K562 (cell line): Measurements from ENCODE around the gene TXN2. TPM values are rescaled to one million over a fixed set of nuclear protein-coding genes. Genes with fewer than 3 reads are reported as not detected.

Experiments
- BHLHE40 ChIP-seq: IDR thresholded peaks from 2 replicates; pipeline ENCODE4 v1.6.1; 2011; ENCODE audit warnings: low read length, improper control_type of control experiment
- CC2D1A ChIP-seq: fragments of 450-650 bp; IDR thresholded peaks from 2 replicates; pipeline ENCODE4 v1.6.1; 2017; ENCODE audit warnings: mild to moderate bottlenecking
- ESRRA ChIP-seq: fragments of 450-650 bp; IDR thresholded peaks from 2 replicates; pipeline ENCODE4 v1.6.1; 2014; ENCODE audit warnings: low read depth, mild to moderate bottlenecking, moderate library complexity, borderline replicate concordance
- ETV5 ChIP-seq: sonication (generic); formaldehyde crosslinking; IDR thresholded peaks from 2 replicates; pipeline ENCODE4 v1.4.0; 2020; ENCODE audit warnings: low read depth, mild to moderate bottlenecking, missing genetic modification reagents
- FOSL1 ChIP-seq: fragments of 200-800 bp; sonication (Bioruptor generic); conservative IDR thresholded peaks from 2 replicates; pipeline ENCODE4 v1.6.1; 2016; ENCODE audit warnings: missing genetic modification characterization, missing compliant biosample characterization
- FOXM1 ChIP-seq, 2 experiments: fragments of 450-650 bp in 1 of 2; sonication (generic) in 1 of 2; formaldehyde crosslinking in 1 of 2; IDR thresholded peaks; 2 replicates each; pipeline versions ENCODE4 v1.6.1 to v1.9.0; 2017 to 2022; ENCODE audit warnings: low read depth in 2 of 2, mild to moderate bottlenecking in 2 of 2, missing genetic modification reagents in 1 of 2, moderate library complexity in 1 of 2
- FOXO4 ChIP-seq: fragments of 450-650 bp; formaldehyde crosslinking; IDR thresholded peaks from 2 replicates; pipeline ENCODE4 v1.4.0; 2020; ENCODE audit warnings: mild to moderate bottlenecking, moderate library complexity
- FOXP1 ChIP-seq: sonication (generic); formaldehyde crosslinking; IDR thresholded peaks from 2 replicates; pipeline ENCODE4 v1.8.0; 2022; ENCODE audit warnings: mild to moderate bottlenecking, missing genetic modification reagents
- MYBL2 ChIP-seq, 2 experiments: fragments of 450-650 bp in 1 of 2; sonication (generic) in 1 of 2; formaldehyde crosslinking in 1 of 2; IDR thresholded peaks; 2 replicates each; pipeline versions ENCODE4 v1.6.1 to v1.8.1; 2017 to 2022; ENCODE audit warnings: borderline replicate concordance in 1 of 2, inconsistent platforms in 1 of 2, low read depth in 1 of 2, mild to moderate bottlenecking in 1 of 2, missing genetic modification reagents in 1 of 2, moderate library complexity in 1 of 2
- NR0B1 ChIP-seq: fragments of 450-650 bp; IDR thresholded peaks from one replicate; pipeline ENCODE4 v1.6.1; 2018; ENCODE audit warnings: mild to moderate bottlenecking, moderate library complexity; ENCODE audit not compliant: partially characterized antibody
- PCBP2 ChIP-seq: fragments of 200-400 bp; formaldehyde crosslinking; IDR thresholded peaks from 2 replicates; pipeline ENCODE4 v1.6.1; 2018; ENCODE audit warnings: low read length, low read depth, mild to moderate bottlenecking, moderate library complexity; ENCODE audit not compliant: poor library complexity, severe bottlenecking
- PRPF4 ChIP-seq: fragments of 200-400 bp; formaldehyde crosslinking; IDR thresholded peaks from one replicate; pipeline ENCODE4 v1.6.1; 2017; ENCODE audit warnings: low read length, low read depth, mild to moderate bottlenecking; ENCODE audit not compliant: insufficient read depth, poor library complexity, severe bottlenecking
- RBM15 ChIP-seq: fragments of 200-400 bp; formaldehyde crosslinking; IDR thresholded peaks from 2 replicates; pipeline ENCODE4 v1.6.1; 2018; ENCODE audit warnings: mild to moderate bottlenecking, low read length, moderate library complexity; ENCODE audit not compliant: insufficient read depth
- SIX5 ChIP-seq, 2 experiments: IDR thresholded peaks; 2 replicates each; pipeline ENCODE4 v1.6.1; 2011; ENCODE audit warnings: low read length in 2 of 2, borderline replicate concordance in 1 of 2, low read depth in 1 of 2, mild to moderate bottlenecking in 1 of 2, moderate library complexity in 1 of 2; ENCODE audit not compliant: insufficient read depth in 1 of 2
- SMARCE1 ChIP-seq: fragments of 450-650 bp; IDR thresholded peaks from 2 replicates; pipeline ENCODE4 v1.7.1; 2016; ENCODE audit warnings: mild to moderate bottlenecking
- TCF7 ChIP-seq: sonication (generic); IDR thresholded peaks from 2 replicates; pipeline ENCODE4 v1.6.1; 2016; ENCODE audit warnings: antibody characterized with exemption, borderline replicate concordance
- TFAP4 ChIP-seq: sonication (generic); formaldehyde crosslinking; IDR thresholded peaks from 2 replicates; pipeline ENCODE4 v1.8.0; 2022; ENCODE audit warnings: missing genetic modification reagents, mild to moderate bottlenecking, moderate library complexity, borderline replicate concordance
- ZBTB1 ChIP-seq: sonication (generic); formaldehyde crosslinking; IDR thresholded peaks from 2 replicates; pipeline ENCODE4 v1.8.1; 2023; ENCODE audit warnings: missing genetic modification reagents, low read depth, mild to moderate bottlenecking, borderline replicate concordance
- ZFP30 ChIP-seq: fragments of 250-450 bp; sonication (Bioruptor Pico); IDR thresholded peaks from 2 replicates; pipeline ENCODE4 v1.8.0; 2022; ENCODE audit warnings: moderate library complexity, mild to moderate bottlenecking, inconsistent platforms, borderline replicate concordance
- ZNF280A ChIP-seq: fragments of 450-650 bp; IDR thresholded peaks from 2 replicates; pipeline ENCODE4 v1.6.1; 2018; ENCODE audit warnings: mild to moderate bottlenecking, low read depth; ENCODE audit not compliant: partially characterized antibody
- ZNF561 ChIP-seq: fragments of 450-650 bp; formaldehyde crosslinking; conservative IDR thresholded peaks from 2 replicates; pipeline ENCODE4 v1.4.0; 2020; ENCODE audit warnings: mild to moderate bottlenecking, moderate library complexity
- ZNF584 ChIP-seq: fragments of 200-800 bp; sonication (Bioruptor generic); IDR thresholded peaks from 2 replicates; pipeline ENCODE4 v1.6.1; 2016; ENCODE audit warnings: low read depth, mild to moderate bottlenecking, missing genetic modification characterization, missing compliant biosample characterization
- polyA plus RNA-seq, 8 experiments: library from polyadenylated mRNA; depleted of rRNA in 4 of 8; stranded (reverse) in 5 of 8; unstranded in 3 of 8; fragments of >200 nt; fragmentation: Nextera tagmentation in 2 of 8; fragmentation: Illumina TruSeq in 1 of 8; extraction: Ambion mirVana in 2 of 8; extraction: Trizol in 1 of 8; gene quantifications; 2 replicates each; pipeline versions ENCODE4 v1.2.1 to v1.2.3, GENCODE V29; 2011 to 2014; ENCODE audit warnings: inconsistent platforms in 1 of 8, missing spikeins in 1 of 8
- total RNA-seq, 7 experiments: library from RNA; depleted of rRNA in 6 of 7; stranded (reverse); fragments of >200 nt in 6 of 7; fragmentation: Illumina TruSeq in 2 of 7; extraction: Trizol in 2 of 7; gene quantifications; 2 replicates each; pipeline versions ENCODE4 v1.2.1 to v1.2.3, GENCODE V29; 2011 to 2021; ENCODE audit warnings: low replicate concordance in 1 of 7

Gene TXN2
- total and polyA plus RNA-seq, 9 of the 15 experiments (the other 6 are each of a cell fraction or from before 2014, with no cell fraction given): 48.5 to 399 (median 118) TPM

- no peak for TF ChIP-seq FOXM1 (IDR thresholded peaks at IDR 0.05; ENCODE audit: low read depth)
- TF ChIP-seq FOXM1 (CRISPR knock-in tag; IDR thresholded peaks at IDR 0.05; ENCODE audit: low read depth): no peak
- TF ChIP-seq TCF7: no peak
- TF ChIP-seq TFAP4: peak; percentile 99
- TF ChIP-seq ZFP30: no peak
- TF ChIP-seq PCBP2: no peak
- TF ChIP-seq SMARCE1: peak; percentile 60; the same call in 1 of the 2 replicates
- TF ChIP-seq MYBL2 (IDR thresholded peaks at IDR 0.05; ENCODE audit: low read depth): no peak
- no peak for TF ChIP-seq MYBL2 (CRISPR knock-in tag; IDR thresholded peaks at IDR 0.05; ENCODE audit: borderline replicate concordance)
- 0 out of 2 replicates have a peak, but pooled peaks have one; percentile 26 for TF ChIP-seq CC2D1A
- peak; percentile 44; the same call in 1 of the 2 replicates for TF ChIP-seq ETV5 (CRISPR knock-in tag)
- TF ChIP-seq ZNF584: peak; percentile 8; the same call in 1 of the 2 replicates
- no peak for TF ChIP-seq ZNF561 (CRISPR knock-in tag)
- TF ChIP-seq RBM15: no peak
- no peak for TF ChIP-seq ESRRA
- no peak for TF ChIP-seq ZNF280A
- no peak for TF ChIP-seq FOXO4
- TF ChIP-seq FOXP1 (CRISPR knock-in tag): no peak
- no peak for TF ChIP-seq FOSL1 (tag)
- TF ChIP-seq BHLHE40: no peak
- no peak for TF ChIP-seq SIX5 (IDR thresholded peaks at IDR 0.05; ENCODE audit: borderline replicate concordance in 1 of 2, insufficient read depth in 1 of 2, low read depth in 1 of 2, low read length in 2 of 2)
- no peak for TF ChIP-seq PRPF4
- TF ChIP-seq NR0B1: no peak
- TF ChIP-seq ZBTB1 (CRISPR knock-in tag): no peak
Measured at GRCh38 chr22:36425977-36426523, 55.4 kb downstream of the TXN2 start (continued).
